Gastrocnemius medialis (tissue), 4 donors: ENCODE measurements around the gene MSANTD1.

Experiments
- POLR2A ChIP-seq, 2 donors: fragments of 450-650 bp; IDR thresholded peaks; one replicate each; pipeline ENCODE4 v1.6.1; 2017; ENCODE audit warnings: antibody characterized with exemption in 2 of 2, mild to moderate bottlenecking in 2 of 2, moderate library complexity in 2 of 2
- TF ChIP-seq, protein P1 (sequence below), 5 experiments: fragments of 450-650 bp in 3 of 5; fragments of 200-600 bp in 2 of 5; sonication (generic) in 2 of 5; IDR thresholded peaks in 4 of 5; conservative IDR thresholded peaks in 1 of 5; 1 replicate in 4 of 5; 2 replicates in 1 of 5; pipeline ENCODE4 v1.5.1; 2016 to 2019; ENCODE audit warnings: antibody characterized with exemption in 5 of 5, mild to moderate bottlenecking in 3 of 5, moderate library complexity in 3 of 5

GRCh38 chr4:3267576-3268394 lies 18.8 kb downstream of the MSANTD1 start:
- TF ChIP-seq, protein P1, sequence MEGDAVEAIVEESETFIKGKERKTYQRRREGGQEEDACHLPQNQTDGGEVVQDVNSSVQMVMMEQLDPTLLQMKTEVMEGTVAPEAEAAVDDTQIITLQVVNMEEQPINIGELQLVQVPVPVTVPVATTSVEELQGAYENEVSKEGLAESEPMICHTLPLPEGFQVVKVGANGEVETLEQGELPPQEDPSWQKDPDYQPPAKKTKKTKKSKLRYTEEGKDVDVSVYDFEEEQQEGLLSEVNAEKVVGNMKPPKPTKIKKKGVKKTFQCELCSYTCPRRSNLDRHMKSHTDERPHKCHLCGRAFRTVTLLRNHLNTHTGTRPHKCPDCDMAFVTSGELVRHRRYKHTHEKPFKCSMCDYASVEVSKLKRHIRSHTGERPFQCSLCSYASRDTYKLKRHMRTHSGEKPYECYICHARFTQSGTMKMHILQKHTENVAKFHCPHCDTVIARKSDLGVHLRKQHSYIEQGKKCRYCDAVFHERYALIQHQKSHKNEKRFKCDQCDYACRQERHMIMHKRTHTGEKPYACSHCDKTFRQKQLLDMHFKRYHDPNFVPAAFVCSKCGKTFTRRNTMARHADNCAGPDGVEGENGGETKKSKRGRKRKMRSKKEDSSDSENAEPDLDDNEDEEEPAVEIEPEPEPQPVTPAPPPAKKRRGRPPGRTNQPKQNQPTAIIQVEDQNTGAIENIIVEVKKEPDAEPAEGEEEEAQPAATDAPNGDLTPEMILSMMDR (IDR thresholded peaks at IDR 0.05 in 4 of 5, conservative IDR thresholded peaks at IDR 0.05 in 1 of 5), result no peak
- TF ChIP-seq POLR2A (IDR thresholded peaks at IDR 0.05), result no peak
